ENCODE data around the gene KRTAP1-4.
"Not testable (repeated sequence)": the region's sequence is repeated elsewhere in the genome, so short reads cannot be mapped to it uniquely, and the experiment has no call there.

KRTAP1-4 gene

GRCh38 chr17:41003926-41004325, 26.1 kb downstream of the KRTAP1-4 start:
- in situ Hi-C loops (cut with MboI; ENCODE audit: low pct_unique_long_range_greater_than_20kb, low sequenced_read_pairs, unreplicated experiment): no loop called here
- no peak for TF ChIP-seq CTCF (IDR thresholded peaks at IDR 0.05; ENCODE audit: extremely low read depth, insufficient read depth, missing control alignments)
- no peak for DNase-seq (ENCODE audit: low spot score)

DNA sequence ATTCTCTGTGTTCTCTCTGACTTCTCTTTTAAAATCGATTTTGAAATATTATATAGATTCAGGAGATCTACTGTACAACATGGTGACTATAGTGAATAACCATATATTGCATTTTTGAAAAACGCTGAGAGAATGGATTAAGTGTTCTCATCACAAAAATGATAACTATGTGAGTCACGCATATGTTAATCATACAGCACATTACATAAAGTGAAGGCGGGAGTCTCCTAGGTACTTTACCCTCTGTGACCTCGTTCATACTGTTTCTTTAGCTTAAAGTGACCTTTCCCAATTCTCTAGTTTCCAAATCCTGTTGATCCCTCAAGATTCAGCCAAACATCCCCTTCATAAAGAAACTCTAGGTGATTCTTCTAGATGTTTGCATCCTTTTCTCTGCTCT, 27.2 kb downstream of the KRTAP1-4 start:
- TF ChIP-seq CTCF (IDR thresholded peaks at IDR 0.05; ENCODE audit: extremely low read depth, insufficient read depth, missing control alignments): no peak
- in situ Hi-C loops (cut with MboI; ENCODE audit: low pct_unique_long_range_greater_than_20kb, low sequenced_read_pairs, unreplicated experiment): no loop called here
- DNase-seq (ENCODE audit: low spot score): no peak

- DNase-seq (ENCODE audit: low spot score): no peak
Observed at GRCh38 chr17:41001795-41002194, 28.2 kb downstream of the KRTAP1-4 start.

GRCh38 chr17:40999563-40999962, 30.4 kb downstream of the KRTAP1-4 start, which contains the start of gene KRTAP3-2:
KRTAP3-2 (minus strand) TSS chr17:40999906; CDS start chr17:40999853, 53 bp downstream.
- in situ Hi-C loops (cut with MboI; ENCODE audit: low pct_unique_long_range_greater_than_20kb, low sequenced_read_pairs, unreplicated experiment): not testable (repeated sequence)

More at GRCh38 chr17:41001795-41002194, 28.2 kb downstream of the KRTAP1-4 start:
- in situ Hi-C loops (cut with MboI; ENCODE audit: low pct_unique_long_range_greater_than_20kb, low sequenced_read_pairs, unreplicated experiment): no loop called here
- no peak for TF ChIP-seq CTCF (IDR thresholded peaks at IDR 0.05; ENCODE audit: extremely low read depth, insufficient read depth, missing control alignments)

GRCh38 chr17:40997361-40997760, 32.6 kb downstream of the KRTAP1-4 start:
- no peak for TF ChIP-seq CTCF (IDR thresholded peaks at IDR 0.05; ENCODE audit: extremely low read depth, insufficient read depth, missing control alignments)
- DNase-seq (ENCODE audit: low spot score): no peak
- in situ Hi-C loops (cut with MboI; ENCODE audit: low pct_unique_long_range_greater_than_20kb, low sequenced_read_pairs, unreplicated experiment): no loop called here

More at GRCh38 chr17:40999563-40999962, 30.4 kb downstream of the KRTAP1-4 start, which contains the start of gene KRTAP3-2:
- DNase-seq (ENCODE audit: low spot score): not testable (repeated sequence)

DNA sequence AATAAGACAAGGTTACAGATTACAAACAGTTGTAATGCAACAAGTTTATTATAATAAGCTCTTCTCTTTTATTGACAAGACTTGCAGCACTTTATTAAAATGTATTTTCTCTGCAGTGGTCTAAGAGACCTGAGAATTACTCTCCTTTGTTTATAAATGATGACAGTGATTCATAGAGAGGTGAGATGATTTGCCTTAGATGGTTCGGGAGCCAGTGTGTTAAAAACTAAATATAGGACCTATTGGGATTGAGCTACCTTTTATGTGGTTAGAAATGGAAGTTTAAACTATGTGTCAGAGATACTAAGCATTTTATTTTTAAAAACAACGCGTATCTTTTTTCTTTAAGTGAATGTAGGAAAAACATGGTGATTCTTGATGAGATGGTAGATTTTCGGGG, 33.2 kb downstream of the KRTAP1-4 start:
- DNase-seq (ENCODE audit: low spot score): no peak
- no peak for TF ChIP-seq CTCF (IDR thresholded peaks at IDR 0.05; ENCODE audit: extremely low read depth, insufficient read depth, missing control alignments)
- in situ Hi-C loops (cut with MboI; ENCODE audit: low pct_unique_long_range_greater_than_20kb, low sequenced_read_pairs, unreplicated experiment): no loop called here

GRCh38 chr17:40995116-40995515, 34.9 kb downstream of the KRTAP1-4 start:
- TF ChIP-seq CTCF (IDR thresholded peaks at IDR 0.05; ENCODE audit: extremely low read depth, insufficient read depth, missing control alignments): no peak
- no peak for DNase-seq (ENCODE audit: low spot score)
- in situ Hi-C loops (cut with MboI; ENCODE audit: low pct_unique_long_range_greater_than_20kb, low sequenced_read_pairs, unreplicated experiment): no loop called here
